ENCODE data around the gene OR10Z1. TPM values are rescaled to one million over a fixed set of nuclear protein-coding genes. Genes with fewer than 3 reads are reported as not detected.
A peak's percentile ranks its signal among the peaks of the same experiment; 100 is the strongest.

Gene OR10Z1
- total RNA-seq, 5 donors from 2014 or later (not counting 1 experiment from before 2014, with no cell fraction given) = not detected

DNA sequence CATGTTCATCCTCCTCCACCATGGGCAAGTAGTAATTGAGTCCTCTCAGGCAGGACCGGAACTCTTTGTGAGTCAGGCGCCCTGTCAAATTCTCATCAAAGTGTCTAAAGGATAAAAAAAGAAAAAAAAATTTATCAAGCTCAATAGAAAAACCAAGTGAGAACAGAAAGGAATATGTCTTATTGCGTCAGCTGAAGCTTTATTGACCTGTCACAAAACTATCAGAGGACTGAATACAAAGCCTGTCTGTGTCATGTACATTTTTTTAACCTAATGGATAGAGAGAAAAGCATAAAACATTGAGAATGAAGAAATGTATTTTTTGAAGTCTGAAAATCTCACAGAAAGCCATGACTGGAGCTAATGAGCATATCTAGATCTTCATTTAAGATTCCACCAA is 8.7 kb downstream of the OR10Z1 start:
- POLR2A ChIA-PET = no interaction called here
- 80% methylated on average over 1 of the region's 3 CpGs for whole genome bisulfite sequencing (ENCODE audit: insufficient coverage)
- H3K9me3 ChIP-seq = no peaks in the 10 kb centered on the region
- Mint-ChIP-seq H3K4me3 (no peak overlapping the region), H3K4me1 (peaks cover 0 to 3% (median 0%) of the 10 kb centered on the region in 3 donors), H3K27ac (no peak overlapping the region), H3K36me3 (no peaks in the 10 kb centered on the region), H3K9me3 (no peaks in the 10 kb centered on the region), H3K27me3 (peaks cover 6 to 18% of the 10 kb centered on the region in 2 donors)
- ATAC-seq (replicated peaks in 1 of 4) (no peak), DNase-seq (no peak)
- H3K27me3 ChIP-seq (replicated peaks in 1 of 2; ENCODE audit: control insufficient read depth in 2 of 2, extremely low read depth in 1 of 2, insufficient read depth in 2 of 2, low read length in 1 of 2) = no peaks in the 10 kb centered on the region
- H3K27ac ChIP-seq (ENCODE audit: low read length) = no peak overlapping the region
- no peaks in the 10 kb centered on the region for H3K4me1 ChIP-seq (ENCODE audit: control insufficient read depth in 1 of 2, extremely low read depth in 1 of 2, insufficient read depth in 2 of 2, low read length in 2 of 2)
- H3K4me3 ChIP-seq (ENCODE audit: control insufficient read depth in 1 of 2, extremely low read depth in 1 of 2, low read length in 1 of 2) = no peak overlapping the region
- CTCF ChIA-PET = no interaction called here
- no peaks in the 10 kb centered on the region for H3K36me3 ChIP-seq (ENCODE audit: control insufficient read depth in 2 of 2, extremely low read depth in 1 of 2, insufficient read depth in 1 of 2, low read length in 1 of 2)

DNA sequence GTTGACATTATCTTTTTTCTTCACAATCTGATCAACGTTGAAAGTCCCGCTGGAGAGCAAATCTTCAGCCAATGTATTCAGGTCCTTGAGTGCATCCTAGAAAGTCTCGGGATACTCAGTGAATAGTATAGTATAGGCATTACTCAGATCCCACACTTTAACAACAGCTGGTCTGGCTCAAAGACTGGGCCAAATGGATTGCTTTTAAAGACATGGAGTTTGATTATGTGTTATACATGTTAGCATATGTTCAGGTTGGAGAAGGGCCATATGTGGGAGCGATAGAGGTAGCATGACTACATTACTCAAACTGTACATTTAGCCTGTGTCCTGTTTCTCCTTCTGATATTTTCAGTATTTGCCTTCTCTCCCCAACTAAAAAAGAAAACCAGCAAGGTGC is 33.1 kb downstream of the OR10Z1 start:
- no peak for ATAC-seq (replicated peaks in 1 of 4)

DNA sequence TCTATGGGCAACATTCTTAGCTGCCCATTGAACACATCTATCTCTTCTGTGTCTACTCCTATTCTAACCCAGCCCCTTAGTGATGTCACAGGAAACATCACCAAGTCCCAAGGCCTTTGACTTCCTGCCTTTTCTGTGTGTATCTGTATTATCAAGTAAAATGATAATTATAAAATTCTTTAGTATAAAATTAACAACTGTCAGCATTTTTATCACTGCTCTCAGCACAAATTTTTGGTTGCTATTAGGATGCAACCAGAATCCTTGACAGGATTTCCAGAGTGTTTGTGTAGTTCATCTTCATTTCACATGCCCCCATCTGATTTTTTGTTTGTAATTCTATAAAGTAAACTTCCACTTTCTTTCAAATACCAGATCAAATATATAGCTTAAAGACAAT is 33.8 kb downstream of the OR10Z1 start:
- CTCF ChIA-PET = no interaction called here
- no peaks in the 10 kb centered on the region for H3K9me3 Mint-ChIP-seq

More for the DNA sequence above, 33.1 kb downstream of the OR10Z1 start:
- no peak overlapping the region for H3K27ac ChIP-seq (ENCODE audit: low read length)
- DNase-seq = no peak
- Mint-ChIP-seq H3K9me3 (no peaks in the 10 kb centered on the region), H3K27ac (no peak overlapping the region), H3K4me3 (no peak overlapping the region), H3K36me3 (no peaks in the 10 kb centered on the region), H3K4me1 (no peaks in the 10 kb centered on the region), H3K27me3 (peaks cover 0 to 4% of the 10 kb centered on the region in 2 donors)
- H3K9me3 ChIP-seq = no peaks in the 10 kb centered on the region
- POLR2A ChIA-PET = no interaction called here
- H3K4me1 ChIP-seq (ENCODE audit: control insufficient read depth in 1 of 2, extremely low read depth in 1 of 2, insufficient read depth in 2 of 2, low read length in 2 of 2) = no peaks in the 10 kb centered on the region
- CTCF ChIA-PET = no interaction called here
- no peaks in the 10 kb centered on the region for H3K27me3 ChIP-seq (replicated peaks in 1 of 2; ENCODE audit: control insufficient read depth in 2 of 2, extremely low read depth in 1 of 2, insufficient read depth in 2 of 2, low read length in 1 of 2)
- H3K36me3 ChIP-seq (ENCODE audit: control insufficient read depth in 2 of 2, extremely low read depth in 1 of 2, insufficient read depth in 1 of 2, low read length in 1 of 2) = no peaks in the 10 kb centered on the region
- WGBS (ENCODE audit: insufficient coverage) = no CpG with 5 or more reads among the region's 4 CpGs
- H3K4me3 ChIP-seq (ENCODE audit: control insufficient read depth in 1 of 2, extremely low read depth in 1 of 2, low read length in 1 of 2) = no peak overlapping the region

DNA sequence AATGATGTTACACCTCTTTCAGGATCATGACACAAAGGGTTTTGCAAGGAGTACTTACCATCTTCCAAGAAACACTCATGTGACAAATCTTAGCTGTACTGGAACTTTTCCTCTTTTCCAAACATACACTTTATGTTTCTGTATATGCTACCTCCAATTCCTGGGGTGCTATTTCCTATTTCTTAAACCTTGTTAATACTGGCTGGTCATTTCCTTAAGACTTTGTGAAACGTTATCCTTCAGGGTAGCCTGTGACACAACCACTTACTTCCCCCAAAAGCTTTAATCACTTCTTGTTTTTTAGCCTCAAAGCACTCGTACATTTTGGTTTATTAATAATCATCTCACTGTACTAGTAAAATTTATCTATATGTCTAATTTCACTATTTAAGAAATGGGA is 39.4 kb downstream of the OR10Z1 start:
- Mint-ChIP-seq H3K27me3 (no peaks in the 10 kb centered on the region), H3K36me3 (no peaks in the 10 kb centered on the region), H3K4me3 (no peak overlapping the region), H3K27ac (no peak overlapping the region), H3K9me3 (no peaks in the 10 kb centered on the region), H3K4me1 (peaks cover 11 to 17% (median 14%) of the 10 kb centered on the region in 3 donors)
- Histone ChIP-seq H3K4me1 (ENCODE audit: control insufficient read depth in 1 of 2, extremely low read depth in 1 of 2, insufficient read depth in 2 of 2, low read length in 2 of 2) (no peaks in the 10 kb centered on the region), H3K36me3 (ENCODE audit: control insufficient read depth in 2 of 2, extremely low read depth in 1 of 2, insufficient read depth in 1 of 2, low read length in 1 of 2) (no peaks in the 10 kb centered on the region), H3K27me3 (replicated peaks in 1 of 2; ENCODE audit: control insufficient read depth in 2 of 2, extremely low read depth in 1 of 2, insufficient read depth in 2 of 2, low read length in 1 of 2) (no peaks in the 10 kb centered on the region), H3K9me3 (no peaks in the 10 kb centered on the region), H3K4me3 (ENCODE audit: control insufficient read depth in 1 of 2, extremely low read depth in 1 of 2, low read length in 1 of 2) (no peak overlapping the region), H3K27ac (ENCODE audit: low read length) (no peak overlapping the region)
- DNase-seq (no peak), ATAC-seq (replicated peaks in 1 of 4) (no peak)
- ChIA-PET POLR2A (no interaction called here), CTCF (no interaction called here)
- WGBS (ENCODE audit: insufficient coverage) = no CpG with 5 or more reads among the region's 2 CpGs

More for the DNA sequence above, 33.8 kb downstream of the OR10Z1 start:
- Histone ChIP-seq H3K4me3 (ENCODE audit: control insufficient read depth in 1 of 2, extremely low read depth in 1 of 2, low read length in 1 of 2) (no peak overlapping the region), H3K27ac (ENCODE audit: low read length) (no peak overlapping the region), H3K4me1 (ENCODE audit: control insufficient read depth in 1 of 2, extremely low read depth in 1 of 2, insufficient read depth in 2 of 2, low read length in 2 of 2) (no peaks in the 10 kb centered on the region), H3K27me3 (replicated peaks in 1 of 2; ENCODE audit: control insufficient read depth in 2 of 2, extremely low read depth in 1 of 2, insufficient read depth in 2 of 2, low read length in 1 of 2) (no peaks in the 10 kb centered on the region), H3K36me3 (ENCODE audit: control insufficient read depth in 2 of 2, extremely low read depth in 1 of 2, insufficient read depth in 1 of 2, low read length in 1 of 2) (no peaks in the 10 kb centered on the region), H3K9me3 (no peaks in the 10 kb centered on the region)
- no peaks in the 10 kb centered on the region for H3K36me3 Mint-ChIP-seq
- POLR2A ChIA-PET = no interaction called here
- DNase-seq (no peak), ATAC-seq (replicated peaks in 1 of 4) (no peak)
- H3K4me3 Mint-ChIP-seq = no peak overlapping the region
- H3K27ac Mint-ChIP-seq = no peak overlapping the region
- peaks cover 0 to 4% of the 10 kb centered on the region in 2 donors for H3K27me3 Mint-ChIP-seq
- H3K4me1 Mint-ChIP-seq = no peaks in the 10 kb centered on the region

DNA sequence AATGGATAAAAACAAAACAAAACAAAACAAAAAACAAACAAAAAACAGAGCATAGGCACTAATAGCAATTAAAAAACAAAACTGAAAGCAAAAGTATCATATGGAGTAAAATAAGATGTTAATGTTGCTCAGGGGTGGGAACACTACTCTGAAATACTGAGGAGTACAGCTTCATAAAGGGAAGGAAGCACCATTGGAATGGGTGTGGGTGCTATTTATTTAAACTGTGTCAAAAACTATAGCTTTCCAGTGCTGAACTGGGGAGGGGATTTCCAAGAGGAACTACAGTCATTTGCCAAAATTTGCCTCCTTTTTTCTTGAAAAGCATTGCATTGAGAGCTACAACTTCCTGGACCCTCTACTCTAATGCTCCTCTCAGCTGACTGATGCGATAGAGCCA is 41.4 kb downstream of the OR10Z1 start:
- Mint-ChIP-seq H3K4me1 (peaks cover 11 to 17% (median 14%) of the 10 kb centered on the region in 3 donors), H3K27me3 (no peaks in the 10 kb centered on the region), H3K9me3 (no peaks in the 10 kb centered on the region), H3K36me3 (no peaks in the 10 kb centered on the region), H3K4me3 (peak overlapping the region in 1 of 3 donors; percentile 31), H3K27ac (peak overlapping the region in 1 of 2 donors; percentile 70)
- Histone ChIP-seq H3K27me3 (replicated peaks in 1 of 2; ENCODE audit: control insufficient read depth in 2 of 2, extremely low read depth in 1 of 2, insufficient read depth in 2 of 2, low read length in 1 of 2) (no peaks in the 10 kb centered on the region), H3K4me3 (ENCODE audit: control insufficient read depth in 1 of 2, extremely low read depth in 1 of 2, low read length in 1 of 2) (no peak overlapping the region), H3K4me1 (ENCODE audit: control insufficient read depth in 1 of 2, extremely low read depth in 1 of 2, insufficient read depth in 2 of 2, low read length in 2 of 2) (no peaks in the 10 kb centered on the region), H3K9me3 (no peaks in the 10 kb centered on the region), H3K36me3 (ENCODE audit: control insufficient read depth in 2 of 2, extremely low read depth in 1 of 2, insufficient read depth in 1 of 2, low read length in 1 of 2) (no peaks in the 10 kb centered on the region), H3K27ac (ENCODE audit: low read length) (no peak overlapping the region)
- POLR2A ChIA-PET = no interaction called here
- CTCF ChIA-PET = no interaction called here
- no peak for DNase-seq
- WGBS (ENCODE audit: insufficient coverage) = no CpG with 5 or more reads among the region's 1 CpG
- no peak for ATAC-seq (replicated peaks in 1 of 4)

- POLR2A ChIA-PET = no interaction called here
- CTCF ChIA-PET = no interaction called here
- peaks cover 11 to 28% (median 16%) of the 10 kb centered on the region in 3 donors for H3K4me1 Mint-ChIP-seq
These were observed 44.0 kb downstream of the OR10Z1 start for GRCh38 chr1:158649052-158649451.

DNA sequence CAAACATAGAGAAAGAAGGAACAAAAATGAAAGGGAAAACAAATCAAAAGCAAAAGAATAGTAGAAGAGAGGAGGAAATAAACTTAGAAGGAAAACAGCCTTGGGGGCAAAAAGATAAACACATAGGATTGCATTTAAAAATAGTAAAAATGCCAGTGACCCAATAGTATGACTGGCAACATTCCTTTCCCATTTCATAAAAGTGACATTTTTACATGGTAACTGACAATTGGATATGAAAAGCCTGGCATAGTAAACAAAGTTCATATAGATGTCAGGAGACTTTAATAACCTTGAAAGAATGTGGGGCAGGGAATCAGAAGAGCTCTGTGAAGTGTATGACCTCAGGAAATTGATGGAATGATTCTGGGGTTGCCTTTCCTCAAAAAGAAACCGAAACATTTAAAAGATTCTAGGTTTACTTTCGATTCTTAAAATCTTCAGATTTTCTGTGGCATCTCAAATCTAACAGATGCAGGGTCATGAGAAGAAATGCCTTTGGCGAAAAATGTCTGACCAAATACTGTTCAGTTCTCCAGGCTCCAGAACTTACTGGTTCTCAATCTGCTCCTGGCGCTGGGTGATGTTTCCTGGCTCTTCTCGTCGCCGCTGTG is 47.8 kb downstream of the OR10Z1 start:
- H3K4me1 Mint-ChIP-seq = peaks cover 6 to 18% (median 7%) of the 10 kb centered on the region in 3 donors
- Histone ChIP-seq H3K27ac (ENCODE audit: low read length) (no peak overlapping the region), H3K27me3 (replicated peaks in 1 of 2; ENCODE audit: control insufficient read depth in 2 of 2, extremely low read depth in 1 of 2, insufficient read depth in 2 of 2, low read length in 1 of 2) (no peaks in the 10 kb centered on the region), H3K36me3 (ENCODE audit: control insufficient read depth in 2 of 2, extremely low read depth in 1 of 2, insufficient read depth in 1 of 2, low read length in 1 of 2) (no peaks in the 10 kb centered on the region), H3K4me1 (ENCODE audit: control insufficient read depth in 1 of 2, extremely low read depth in 1 of 2, insufficient read depth in 2 of 2, low read length in 2 of 2) (no peaks in the 10 kb centered on the region), H3K4me3 (ENCODE audit: control insufficient read depth in 1 of 2, extremely low read depth in 1 of 2, low read length in 1 of 2) (no peak overlapping the region), H3K9me3 (no peaks in the 10 kb centered on the region)
- ATAC-seq (replicated peaks in 1 of 4) = no peak
- no peak for DNase-seq
- no peak overlapping the region for H3K27ac Mint-ChIP-seq
- no peaks in the 10 kb centered on the region for H3K9me3 Mint-ChIP-seq
- H3K4me3 Mint-ChIP-seq = no peak overlapping the region
- CTCF ChIA-PET = no interaction called here
- WGBS (ENCODE audit: insufficient coverage) = 91% methylated on average over 6 of the region's 7 CpGs
- POLR2A ChIA-PET = no interaction called here
- H3K27me3 Mint-ChIP-seq = peaks cover 3 to 4% of the 10 kb centered on the region in 2 donors
- no peaks in the 10 kb centered on the region for H3K36me3 Mint-ChIP-seq

More at GRCh38 chr1:158649052-158649451, 44.0 kb downstream of the OR10Z1 start:
- Mint-ChIP-seq H3K27ac (no peak overlapping the region), H3K4me3 (no peak overlapping the region), H3K36me3 (no peaks in the 10 kb centered on the region), H3K27me3 (peaks cover 3 to 4% of the 10 kb centered on the region in 2 donors), H3K9me3 (no peaks in the 10 kb centered on the region)
- Histone ChIP-seq H3K4me3 (ENCODE audit: control insufficient read depth in 1 of 2, extremely low read depth in 1 of 2, low read length in 1 of 2) (no peak overlapping the region), H3K27me3 (replicated peaks in 1 of 2; ENCODE audit: control insufficient read depth in 2 of 2, extremely low read depth in 1 of 2, insufficient read depth in 2 of 2, low read length in 1 of 2) (no peaks in the 10 kb centered on the region), H3K4me1 (ENCODE audit: control insufficient read depth in 1 of 2, extremely low read depth in 1 of 2, insufficient read depth in 2 of 2, low read length in 2 of 2) (no peaks in the 10 kb centered on the region), H3K27ac (ENCODE audit: low read length) (no peak overlapping the region), H3K9me3 (no peaks in the 10 kb centered on the region), H3K36me3 (ENCODE audit: control insufficient read depth in 2 of 2, extremely low read depth in 1 of 2, insufficient read depth in 1 of 2, low read length in 1 of 2) (no peaks in the 10 kb centered on the region)
- ATAC-seq (replicated peaks in 1 of 4) (no peak), DNase-seq (no peak)
